Skeletal muscle satellite cell (primary cell): ENCODE results near the gene ATXN3.

Source experiments
- H3K27me3 ChIP-seq: 2 replicates; pipeline ENCODE4 v1.7.0; 2013; ENCODE audit warnings: low read length; ENCODE audit not compliant: control insufficient read depth, insufficient read depth
- H3K36me3 ChIP-seq: 2 replicates; pipeline ENCODE4 v1.7.0; 2013; ENCODE audit warnings: mild to moderate bottlenecking, control low read depth, low read length; ENCODE audit not compliant: insufficient read depth
- H3K4me1 ChIP-seq: 2 replicates; pipeline ENCODE4 v1.7.0; 2013; ENCODE audit warnings: low read length; ENCODE audit not compliant: control insufficient read depth, insufficient read depth
- H3K4me2 ChIP-seq: 2 replicates; pipeline ENCODE4 v1.7.0; 2013; ENCODE audit warnings: mild to moderate bottlenecking, low read length
- H3K4me3 ChIP-seq: 2 replicates; pipeline ENCODE4 v1.7.0; 2013; ENCODE audit warnings: low read length
- H3K9ac ChIP-seq: 2 replicates; pipeline ENCODE4 v1.7.0; 2013; ENCODE audit warnings: mild to moderate bottlenecking, low read depth, low read length, moderate library complexity
- H3K9me3 ChIP-seq: replicated peaks from 2 replicates; pipeline ENCODE4 v1.7.0; 2013; ENCODE audit warnings: mild to moderate bottlenecking, control low read depth, low read length

The ATXN3 gene

GRCh38 chr14:92033906-92034687, 72.3 kb downstream of the ATXN3 start:
- Histone ChIP-seq H3K27me3 (no peaks in the 10 kb centered on the region), H3K4me3 (no peak overlapping the region), H3K36me3 (peaks cover 8% of the 10 kb centered on the region), H3K9me3 (no peaks in the 10 kb centered on the region), H3K4me2 (no peak overlapping the region), H3K9ac (no peak overlapping the region), H3K4me1 (peaks cover 8% of the 10 kb centered on the region)

DNA sequence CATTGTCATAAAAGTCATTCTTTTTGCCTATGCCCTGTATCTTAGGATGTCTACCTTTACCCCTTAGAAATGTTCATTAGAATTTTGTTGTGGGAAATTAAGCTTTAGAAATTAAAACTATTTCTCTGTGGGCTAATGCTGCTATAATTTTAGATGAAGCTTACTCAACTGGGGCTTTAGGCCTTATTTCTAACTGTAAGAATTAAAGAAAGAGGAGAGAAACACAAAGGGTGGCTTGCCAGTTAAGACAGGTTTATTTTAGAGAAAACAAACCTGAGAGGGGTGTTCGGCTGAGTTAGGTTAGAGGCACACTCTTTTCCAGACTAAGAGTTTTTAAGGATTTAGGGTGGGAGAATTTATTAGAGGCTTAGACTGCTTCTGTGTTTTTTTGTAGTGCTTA, 72.9 kb downstream of the ATXN3 start:
- peaks cover 8% of the 10 kb centered on the region for H3K4me1 ChIP-seq
- H3K9ac ChIP-seq = no peak overlapping the region
- H3K4me3 ChIP-seq = no peak overlapping the region
- peaks cover 8% of the 10 kb centered on the region for H3K36me3 ChIP-seq
- no peaks in the 10 kb centered on the region for H3K27me3 ChIP-seq
- H3K4me2 ChIP-seq = no peak overlapping the region
- no peaks in the 10 kb centered on the region for H3K9me3 ChIP-seq

- Histone ChIP-seq H3K4me1 (peaks cover 6% of the 10 kb centered on the region), H3K4me3 (no peak overlapping the region), H3K36me3 (peaks cover 19% of the 10 kb centered on the region), H3K9me3 (no peaks in the 10 kb centered on the region), H3K4me2 (no peak overlapping the region), H3K9ac (no peak overlapping the region), H3K27me3 (no peaks in the 10 kb centered on the region)
Observed at GRCh38 chr14:92026548-92027190, 79.7 kb downstream of the ATXN3 start.

DNA sequence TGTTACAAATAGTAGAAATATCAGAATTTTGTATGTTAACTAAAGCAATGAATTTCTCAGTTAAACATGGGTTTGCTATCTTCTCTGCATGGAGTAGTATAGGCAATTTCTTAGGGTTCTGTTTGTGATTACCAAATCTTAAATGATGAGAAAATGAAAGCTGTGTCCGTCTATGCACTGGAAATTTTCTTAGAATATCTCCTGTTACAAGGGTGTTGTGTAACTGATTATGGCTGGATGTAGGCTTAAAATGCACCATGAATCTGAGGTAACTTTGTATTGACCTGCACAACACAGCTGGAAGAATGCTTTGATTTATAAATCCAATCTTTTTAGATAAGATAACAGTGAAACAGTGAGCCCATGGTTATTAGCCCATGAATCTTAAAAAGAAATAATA, 84.3 kb downstream of the ATXN3 start:
- H3K4me1 ChIP-seq = peaks cover 6% of the 10 kb centered on the region
- H3K9ac ChIP-seq = no peak overlapping the region
- peaks cover 31% of the 10 kb centered on the region for H3K36me3 ChIP-seq
- no peaks in the 10 kb centered on the region for H3K9me3 ChIP-seq
- H3K4me2 ChIP-seq = no peak overlapping the region
- no peak overlapping the region for H3K4me3 ChIP-seq
- H3K27me3 ChIP-seq = no peaks in the 10 kb centered on the region

DNA sequence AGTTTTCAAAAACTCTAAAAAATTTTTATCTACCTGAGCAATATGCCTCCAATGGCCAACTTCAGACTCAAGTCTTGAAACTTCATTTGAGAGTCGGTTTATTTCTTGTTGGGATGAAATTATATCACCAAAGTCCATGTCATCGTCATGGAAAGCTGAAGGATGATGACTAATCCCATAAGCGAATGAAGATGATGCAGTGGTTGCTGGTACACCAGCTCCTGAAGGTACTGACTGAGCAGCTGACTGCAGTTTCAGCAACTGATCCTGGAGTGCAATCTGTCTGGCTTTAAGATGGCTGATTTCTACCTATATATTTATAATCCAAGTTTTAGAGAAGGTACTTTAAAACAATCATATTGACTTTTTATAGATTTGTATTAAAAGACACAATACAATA, 84.9 kb downstream of the ATXN3 start:
- Histone ChIP-seq H3K9me3 (no peaks in the 10 kb centered on the region), H3K9ac (no peak overlapping the region), H3K4me2 (no peak overlapping the region), H3K4me3 (no peak overlapping the region), H3K36me3 (peaks cover 35% of the 10 kb centered on the region), H3K27me3 (no peaks in the 10 kb centered on the region), H3K4me1 (peaks cover 6% of the 10 kb centered on the region)

DNA sequence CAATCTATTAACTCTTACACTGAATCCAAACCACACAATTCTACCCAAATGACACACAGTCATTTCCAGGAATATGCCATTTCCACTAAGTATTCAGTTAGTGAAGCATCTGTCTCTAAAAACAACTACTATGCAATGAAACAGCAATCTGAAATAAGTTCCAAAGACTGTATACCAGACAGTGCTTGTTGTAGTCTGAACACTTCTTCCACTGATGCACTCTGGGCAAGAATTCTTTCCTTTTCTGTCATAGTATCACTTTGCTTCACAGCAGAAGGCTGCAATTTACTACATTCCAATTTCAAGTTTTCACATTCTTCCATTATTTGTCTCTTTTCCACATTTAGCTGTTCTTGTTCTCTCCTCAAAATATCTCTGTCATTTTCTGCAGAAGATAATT, 92.3 kb downstream of the ATXN3 start:
- H3K27me3 ChIP-seq = no peaks in the 10 kb centered on the region
- no peaks in the 10 kb centered on the region for H3K4me1 ChIP-seq
- no peak overlapping the region for H3K4me3 ChIP-seq
- no peaks in the 10 kb centered on the region for H3K9me3 ChIP-seq
- H3K9ac ChIP-seq = no peak overlapping the region
- peaks cover 50% of the 10 kb centered on the region for H3K36me3 ChIP-seq
- no peak overlapping the region for H3K4me2 ChIP-seq

DNA sequence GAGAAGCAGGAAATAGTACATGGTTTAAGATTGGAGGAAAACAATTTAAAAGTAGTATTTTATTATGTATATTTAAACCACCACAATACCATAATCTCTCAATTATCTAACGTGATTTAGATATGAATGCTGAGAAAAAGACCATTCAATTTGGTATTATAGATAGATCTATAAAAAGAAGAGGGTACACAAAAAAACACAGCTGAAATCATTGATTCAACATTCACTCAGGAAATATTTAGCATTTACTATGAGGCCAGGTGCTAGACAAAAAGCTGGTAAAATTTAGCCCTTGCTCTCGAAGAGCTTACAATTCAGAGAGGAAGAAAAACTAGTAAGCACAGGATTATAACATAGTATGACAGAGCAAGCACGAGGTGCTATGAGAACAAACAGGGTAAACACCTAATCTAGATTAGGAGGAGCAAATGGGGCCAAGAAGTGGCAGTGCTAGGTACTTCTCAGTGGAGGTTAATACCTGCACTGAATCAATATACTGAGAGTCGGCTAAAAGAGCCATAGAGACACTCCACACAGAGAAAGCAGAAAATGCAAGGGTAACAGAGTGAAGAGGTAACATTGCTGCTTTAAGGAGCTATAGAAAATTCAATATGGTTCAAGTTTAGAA, 94.1 kb downstream of the ATXN3 start:
- no peaks in the 10 kb centered on the region for H3K9me3 ChIP-seq
- H3K36me3 ChIP-seq = peaks cover 47% of the 10 kb centered on the region
- no peak overlapping the region for H3K4me2 ChIP-seq
- no peak overlapping the region for H3K9ac ChIP-seq
- H3K4me1 ChIP-seq = no peaks in the 10 kb centered on the region
- H3K4me3 ChIP-seq = no peak overlapping the region
- no peaks in the 10 kb centered on the region for H3K27me3 ChIP-seq

DNA sequence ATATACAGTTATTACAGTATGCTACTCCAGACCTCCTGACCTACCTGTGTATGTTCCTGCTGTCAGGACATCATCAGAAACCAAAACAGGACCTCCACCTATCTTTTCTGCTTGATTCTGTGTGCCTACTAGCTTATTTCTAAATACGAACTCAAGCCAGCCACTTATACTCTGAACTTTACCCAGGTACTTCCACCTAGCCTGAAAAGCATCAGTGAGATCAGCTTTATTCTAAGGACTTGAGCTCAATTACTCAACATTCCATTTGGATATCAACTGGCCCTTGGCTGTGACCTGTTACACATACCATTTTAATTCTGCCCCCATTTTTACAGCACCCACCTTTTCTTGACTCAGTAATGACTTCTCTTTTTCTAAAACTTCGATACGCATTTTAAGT, 95.7 kb downstream of the ATXN3 start:
- no peak overlapping the region for H3K9ac ChIP-seq
- peaks cover 39% of the 10 kb centered on the region for H3K36me3 ChIP-seq
- H3K4me2 ChIP-seq = no peak overlapping the region
- no peak overlapping the region for H3K4me3 ChIP-seq
- no peaks in the 10 kb centered on the region for H3K9me3 ChIP-seq
- no peaks in the 10 kb centered on the region for H3K27me3 ChIP-seq
- no peaks in the 10 kb centered on the region for H3K4me1 ChIP-seq

GRCh38 chr14:92009604-92010003, 96.8 kb downstream of the ATXN3 start:
- Histone ChIP-seq H3K9ac (no peak overlapping the region), H3K9me3 (no peaks in the 10 kb centered on the region), H3K4me3 (no peak overlapping the region), H3K36me3 (peaks cover 44% of the 10 kb centered on the region), H3K27me3 (no peaks in the 10 kb centered on the region), H3K4me2 (no peak overlapping the region), H3K4me1 (no peaks in the 10 kb centered on the region)
